GM13976 (cell line): ENCODE data around the gene CUL3.

Experiments
- DNase-seq: peaks from one replicate; pipeline ENCODE4 v3.0.0; 2012; ENCODE audit warnings: low spot score
- in situ Hi-C: fragments of 300-500 bp; cut with MboI; formaldehyde crosslinking; loops from one replicate; pipeline ENCODE4 v1.12.0; 2022; ENCODE audit warnings: low sequenced_read_pairs, mixed read lengths, inconsistent platforms; ENCODE audit not compliant: unreplicated experiment
- TF ChIP-seq, protein P1 (sequence below): IDR thresholded peaks from 2 replicates; pipeline ENCODE4 v1.5.1; 2012; ENCODE audit warnings: borderline replicate concordance, mild to moderate bottlenecking; ENCODE audit not compliant: insufficient read depth; ENCODE audit errors: extremely low read depth, missing control alignments, control extremely low read depth

The CUL3 gene

DNA sequence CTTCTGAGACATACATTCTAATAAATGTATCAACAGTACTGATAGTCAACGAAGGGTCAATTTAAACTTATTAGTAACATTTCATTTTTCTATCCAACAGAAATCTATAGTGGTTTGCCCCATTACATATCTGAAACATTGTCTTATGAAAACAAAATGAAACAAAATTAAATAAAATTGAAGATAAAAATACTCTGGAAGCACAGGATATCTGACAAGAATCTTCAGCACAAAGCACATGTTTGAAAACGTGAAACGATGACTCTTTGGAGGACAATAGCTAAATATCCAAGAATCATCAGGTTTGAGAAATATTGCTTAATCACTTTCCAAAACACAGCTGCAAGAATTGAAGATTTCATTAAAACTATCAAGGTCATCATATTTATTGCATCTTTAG, 112.3 kb downstream of the CUL3 start:
- TF ChIP-seq, protein P1, sequence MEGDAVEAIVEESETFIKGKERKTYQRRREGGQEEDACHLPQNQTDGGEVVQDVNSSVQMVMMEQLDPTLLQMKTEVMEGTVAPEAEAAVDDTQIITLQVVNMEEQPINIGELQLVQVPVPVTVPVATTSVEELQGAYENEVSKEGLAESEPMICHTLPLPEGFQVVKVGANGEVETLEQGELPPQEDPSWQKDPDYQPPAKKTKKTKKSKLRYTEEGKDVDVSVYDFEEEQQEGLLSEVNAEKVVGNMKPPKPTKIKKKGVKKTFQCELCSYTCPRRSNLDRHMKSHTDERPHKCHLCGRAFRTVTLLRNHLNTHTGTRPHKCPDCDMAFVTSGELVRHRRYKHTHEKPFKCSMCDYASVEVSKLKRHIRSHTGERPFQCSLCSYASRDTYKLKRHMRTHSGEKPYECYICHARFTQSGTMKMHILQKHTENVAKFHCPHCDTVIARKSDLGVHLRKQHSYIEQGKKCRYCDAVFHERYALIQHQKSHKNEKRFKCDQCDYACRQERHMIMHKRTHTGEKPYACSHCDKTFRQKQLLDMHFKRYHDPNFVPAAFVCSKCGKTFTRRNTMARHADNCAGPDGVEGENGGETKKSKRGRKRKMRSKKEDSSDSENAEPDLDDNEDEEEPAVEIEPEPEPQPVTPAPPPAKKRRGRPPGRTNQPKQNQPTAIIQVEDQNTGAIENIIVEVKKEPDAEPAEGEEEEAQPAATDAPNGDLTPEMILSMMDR, result no peak
- in situ Hi-C loops, result no loop called here
- DNase-seq, result no peak

DNA sequence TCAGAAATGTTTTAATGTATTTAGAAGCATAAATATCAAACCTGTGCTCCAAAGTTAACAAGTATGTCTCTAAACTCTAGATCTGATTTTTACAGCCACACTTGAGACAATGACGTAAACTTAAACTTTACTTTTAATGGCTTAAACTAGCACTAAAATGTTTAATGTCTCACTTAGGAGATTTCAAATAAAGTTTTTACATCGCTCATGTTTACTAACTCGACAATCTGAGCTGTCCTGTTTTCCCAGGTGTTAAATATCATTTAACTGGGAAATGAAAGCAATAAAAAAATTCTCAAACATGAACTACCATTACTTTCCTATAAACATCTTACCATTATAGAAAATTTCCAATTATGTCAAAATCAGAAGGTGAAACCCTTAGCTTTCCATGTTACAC, 113.0 kb downstream of the CUL3 start:
- TF ChIP-seq, protein P1, result no peak
- no peak for DNase-seq
- in situ Hi-C loops, result no loop called here

DNA sequence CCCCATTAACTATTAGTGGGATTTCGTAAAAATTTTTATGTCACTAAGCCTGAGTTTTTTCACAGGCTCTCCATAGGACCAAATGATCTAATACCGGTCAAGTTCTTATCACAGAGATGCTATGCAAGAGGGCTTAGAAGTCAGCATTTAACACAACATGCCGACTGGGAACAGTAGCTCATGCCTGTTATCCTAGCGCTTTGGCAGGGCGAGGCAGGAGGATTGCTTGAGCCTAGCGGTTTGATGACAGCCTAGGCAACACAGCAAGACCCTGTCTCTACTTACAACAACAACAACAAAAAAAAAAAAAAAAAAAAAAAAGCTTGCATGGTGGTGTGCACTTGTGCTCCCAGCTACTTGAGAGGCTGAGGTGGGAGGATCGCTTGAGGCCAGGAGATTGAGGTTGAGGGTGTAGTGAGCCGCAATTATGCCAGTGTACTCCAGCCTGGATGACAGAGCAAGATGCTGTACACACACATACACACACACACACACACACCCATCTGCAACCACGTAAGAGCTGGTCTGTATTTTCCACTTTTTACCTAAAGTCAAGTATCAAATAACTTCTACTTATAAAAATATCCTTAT, 115.7 kb downstream of the CUL3 start:
- DNase-seq, result no peak
- in situ Hi-C loops, result no loop called here
- TF ChIP-seq, protein P1, result no peak

DNA sequence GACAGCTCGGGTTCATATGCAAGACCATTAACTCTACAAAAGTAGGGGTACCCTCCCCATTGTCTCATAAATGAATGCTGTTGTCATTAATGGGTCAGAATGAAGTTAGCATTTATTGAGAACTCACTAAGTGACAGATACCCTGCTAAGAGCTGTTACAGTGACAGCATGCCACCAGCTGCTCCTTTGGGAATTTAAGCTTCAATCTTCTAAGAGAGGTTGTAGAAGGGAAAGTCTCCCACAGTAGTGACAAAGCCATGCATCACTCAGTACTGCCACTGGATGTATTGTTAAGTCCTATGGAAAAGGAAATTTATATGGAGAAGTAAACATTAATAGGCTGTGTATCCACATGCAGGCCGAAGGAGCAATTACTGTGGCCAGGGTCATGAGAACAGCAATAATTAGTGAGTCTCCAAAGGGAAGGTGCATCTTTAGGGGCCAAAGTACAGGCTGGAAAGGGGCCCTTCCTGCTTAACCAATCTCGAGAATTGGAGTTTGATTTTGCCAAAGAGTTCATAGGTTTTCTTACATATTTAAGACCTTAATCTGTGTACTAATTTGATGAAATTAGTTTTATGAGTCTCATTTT, 118.8 kb downstream of the CUL3 start:
- no peak for DNase-seq
- in situ Hi-C loops, result no loop called here
- TF ChIP-seq, protein P1, result no peak

DNA sequence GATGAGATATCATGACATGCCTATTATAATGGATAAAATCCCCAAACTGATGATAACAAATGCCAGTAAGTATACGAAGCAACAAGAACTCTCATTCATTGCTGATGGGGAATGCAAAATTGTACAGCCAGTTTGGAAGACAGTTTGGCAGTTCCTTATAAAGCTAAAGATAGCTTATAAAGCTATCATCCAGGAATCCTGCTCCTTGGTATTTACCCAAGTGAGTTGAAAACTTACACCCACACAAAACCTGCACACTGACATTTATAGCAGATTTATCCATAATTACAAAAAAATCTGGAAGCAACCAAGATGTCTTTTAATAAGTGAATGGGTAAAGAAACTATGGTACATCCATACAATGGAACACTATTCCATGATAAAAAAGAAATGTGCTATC, 123.8 kb downstream of the CUL3 start:
- no peak for DNase-seq
- TF ChIP-seq, protein P1, result no peak
- in situ Hi-C loops, result no loop called here

DNA sequence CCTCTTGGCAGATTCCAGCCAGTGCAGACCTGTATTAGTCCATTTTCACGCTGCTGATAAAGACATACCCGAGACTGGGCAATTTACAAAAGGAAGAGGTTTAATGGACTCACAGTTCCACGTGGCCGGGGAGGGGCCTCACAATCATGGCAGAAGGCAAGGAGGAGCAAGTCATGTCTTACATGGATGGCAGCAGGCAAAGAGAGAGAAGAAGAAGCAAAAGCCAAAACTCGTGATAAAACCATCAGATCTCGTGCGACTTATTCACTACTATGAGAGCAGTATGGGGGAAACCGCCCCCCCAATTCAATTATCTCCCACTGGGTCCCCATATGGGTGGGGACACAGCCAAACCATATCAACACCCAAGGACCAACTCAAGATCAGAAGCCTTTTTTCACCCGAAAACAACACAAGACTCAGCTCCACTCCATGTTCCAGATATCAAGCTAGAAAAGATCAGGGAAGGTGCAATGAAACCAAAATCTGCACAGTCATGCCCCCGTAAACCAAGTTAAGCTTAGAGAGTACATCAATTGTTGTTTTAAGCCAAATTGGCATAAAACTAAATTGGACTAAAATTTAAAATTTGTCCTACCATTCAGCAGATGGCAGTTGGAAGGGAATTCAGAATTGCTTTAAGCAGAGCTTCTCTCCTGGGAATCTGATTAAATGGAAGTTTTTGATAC, 127.6 kb downstream of the CUL3 start:
- TF ChIP-seq, protein P1, result no peak
- no peak for DNase-seq
- in situ Hi-C loops, result no loop called here
